ENCODE data around the gene TRIM17. TPM values are rescaled to one million over a fixed set of nuclear protein-coding genes. Genes with fewer than 3 reads are reported as not detected.

TRIM17 gene
- total and polyA plus RNA-seq, 9 of the 15 experiments (the other 6 are each of a cell fraction or from before 2014, with no cell fraction given) = not detected

- no TSS peak for BruUV-seq (replicated peaks)
- H3K9ac ChIP-seq (ENCODE audit: insufficient read depth in 1 of 2, low read depth in 2 of 2, low read length in 2 of 2) = 0 out of 4 replicates have a peak overlapping the region, but pooled peaks of 1 of the 2 experiments have one; percentile 15
- ChIA-PET POLR2A (interaction anchor here (0.6 to 1.3 kb wide), 4 partner anchors 9 to 215 kb away, joined by 3 to 5 read pairs (median 4); no protein-coding TSS in a partner anchor), CTCF (ENCODE audit: low intra/inter-chr PET ratio) (no interaction called here)
- H3K9me3 ChIP-seq (replicated peaks; ENCODE audit: control insufficient read depth, insufficient read depth, low read depth, low read length) = no peaks in the 10 kb centered on the region
- intact Hi-C loops (cut with micrococcal nuclease) (no loop called here), in situ Hi-C loops (cut with MboI) (no loop called here)
- WGBS (ENCODE audit: insufficient coverage, low coverage, missing lambda C conversion rate) = 50% methylated on average over 8 of the region's 8 CpGs
- no peaks in the 10 kb centered on the region for H3K79me2 ChIP-seq (ENCODE audit: control insufficient read depth, insufficient read depth, low read length)
- H3K4me2 ChIP-seq (ENCODE audit: insufficient read depth, low read length) = no peak overlapping the region
- TF ChIP-seq ZBTB7A (IDR thresholded peaks at IDR 0.05; ENCODE audit: borderline replicate concordance, control insufficient read depth, low read depth, low read length) (no peak), CTBP1 (IDR thresholded peaks at IDR 0.05; ENCODE audit: borderline replicate concordance) (no peak), ZNF740 (CRISPR knock-in tag; IDR thresholded peaks at IDR 0.05) (no peak), ZNF740 (tag; IDR thresholded peaks at IDR 0.05) (no peak)
- H3K9me1 ChIP-seq (ENCODE audit: control insufficient read depth, insufficient read depth, low read length) = no peaks in the 10 kb centered on the region
- no peak overlapping the region for H2AFZ ChIP-seq (ENCODE audit: low read depth, low read length)
- DNase-seq (ENCODE audit: extremely low read depth in 1 of 4, low spot score in 3 of 4) (no peak), FAIRE-seq (no peak), ATAC-seq (no peak)
- H4K20me1 ChIP-seq (replicated peaks; ENCODE audit: control insufficient read depth, insufficient read depth, low read length) = no peaks in the 10 kb centered on the region
- H3K4me3 ChIP-seq = no peak overlapping the region
- peaks cover 0 to 43% of the 10 kb centered on the region in 2 experiments; a peak in 3 of 5 replicates for H3K4me1 ChIP-seq (replicated peaks in 1 of 2; ENCODE audit: control insufficient read depth in 2 of 2, insufficient read depth in 2 of 2, low read length in 2 of 2)
- no peak overlapping the region for H3K27ac ChIP-seq (ENCODE audit: extremely low read depth, low read depth, low read length)
- no peaks in the 10 kb centered on the region for H3K27me3 ChIP-seq (ENCODE audit: control insufficient read depth in 2 of 2, insufficient read depth in 2 of 2, low read length in 2 of 2)
- H3K36me3 ChIP-seq (ENCODE audit: control insufficient read depth, insufficient read depth, low read length) = peaks cover 8% of the 10 kb centered on the region; the same call in 1 of the 3 replicates
Observed at GRCh38 chr1:228379666-228380065, 37.0 kb downstream of the TRIM17 start.

Data from K562 (cell line).